Trophoblast cell (in vitro differentiated cells and primary cell): ENCODE measurements around the gene AMOTL2.

Experiments used
- DNase-seq, 2 donors: peaks; one replicate each; pipeline ENCODE4 v3.0.0-alpha.2; 2016
- H2AFZ ChIP-seq: 2 replicates; pipeline ENCODE4 v1.6.1; 2013; ENCODE audit warnings: low read length, moderate library complexity, mild to moderate bottlenecking; ENCODE audit not compliant: insufficient read depth, poor library complexity
- H2AK5ac ChIP-seq: 2 replicates; pipeline ENCODE4 v1.6.1; 2013; ENCODE audit warnings: mild to moderate bottlenecking, low read length
- H2BK120ac ChIP-seq: 2 replicates; pipeline ENCODE4 v1.6.1; 2013; ENCODE audit warnings: low read length, mild to moderate bottlenecking, moderate library complexity; ENCODE audit not compliant: insufficient read depth, poor library complexity
- H2BK12ac ChIP-seq: 2 replicates; pipeline ENCODE4 v1.6.1; 2013; ENCODE audit warnings: mild to moderate bottlenecking, low read length, moderate library complexity
- H2BK5ac ChIP-seq: 2 replicates; pipeline ENCODE4 v1.6.1; 2013; ENCODE audit warnings: low read length, low read depth, moderate library complexity, mild to moderate bottlenecking; ENCODE audit not compliant: poor library complexity
- H3K14ac ChIP-seq: 2 replicates; pipeline ENCODE4 v1.6.1; 2013; ENCODE audit warnings: mild to moderate bottlenecking, low read length
- H3K18ac ChIP-seq: 2 replicates; pipeline ENCODE4 v1.6.1; 2013; ENCODE audit warnings: mild to moderate bottlenecking, low read length
- H3K23ac ChIP-seq: 2 replicates; pipeline ENCODE4 v1.6.1; 2013; ENCODE audit warnings: low read length
- H3K27ac ChIP-seq: 2 replicates; pipeline ENCODE4 v1.5.1; 2013; ENCODE audit warnings: low read depth, mild to moderate bottlenecking, inconsistent platforms, low read length, moderate library complexity
- H3K27me3 ChIP-seq: 2 replicates; pipeline ENCODE4 v1.6.1; 2013; ENCODE audit warnings: inconsistent platforms, mild to moderate bottlenecking, low read length, moderate library complexity; ENCODE audit not compliant: insufficient read depth
- H3K36me3 ChIP-seq, 2 experiments: 1 replicate in 1 of 2; 2 replicates in 1 of 2; pipeline ENCODE4 v1.6.1; 2013; ENCODE audit warnings: low read length in 2 of 2, mild to moderate bottlenecking in 2 of 2, moderate library complexity in 1 of 2; ENCODE audit not compliant: insufficient read depth in 2 of 2, control insufficient read depth in 1 of 2
- H3K4ac ChIP-seq: 2 replicates; pipeline ENCODE4 v1.6.1; 2013; ENCODE audit warnings: low read depth, mild to moderate bottlenecking, low read length, moderate library complexity
- H3K4me1 ChIP-seq, 2 experiments: 1 replicate in 1 of 2; 2 replicates in 1 of 2; pipeline ENCODE4 v1.6.1; 2013; ENCODE audit warnings: low read length in 2 of 2, mild to moderate bottlenecking in 2 of 2, moderate library complexity in 1 of 2; ENCODE audit not compliant: insufficient read depth in 2 of 2, control insufficient read depth in 1 of 2
- H3K4me2 ChIP-seq: 2 replicates; pipeline ENCODE4 v1.6.1; 2013; ENCODE audit warnings: inconsistent platforms, mild to moderate bottlenecking, low read length, moderate library complexity
- H3K4me3 ChIP-seq: 2 replicates; pipeline ENCODE4 v1.5.1; 2013; ENCODE audit warnings: mild to moderate bottlenecking, low read depth, low read length, inconsistent platforms
- H3K79me1 ChIP-seq: one replicate; pipeline ENCODE4 v1.6.1; 2013; ENCODE audit warnings: low read length
- H3K79me2 ChIP-seq: 2 replicates; pipeline ENCODE4 v1.6.1; 2013; ENCODE audit warnings: low read length, mild to moderate bottlenecking; ENCODE audit not compliant: control insufficient read depth, insufficient read depth, poor library complexity
- H3K9ac ChIP-seq: 2 replicates; pipeline ENCODE4 v1.6.1; 2013; ENCODE audit warnings: mild to moderate bottlenecking, low read length
- H3K9me3 ChIP-seq: 2 replicates; pipeline ENCODE4 v1.6.1; 2013; ENCODE audit warnings: low read depth, mild to moderate bottlenecking, control low read depth, inconsistent platforms, low read length; ENCODE audit not compliant: insufficient read depth
- H4K12ac ChIP-seq: 2 replicates; pipeline ENCODE4 v1.6.1; 2013; ENCODE audit warnings: low read depth, mild to moderate bottlenecking, low read length, moderate library complexity
- H4K8ac ChIP-seq: 2 replicates; pipeline ENCODE4 v1.6.1; 2013; ENCODE audit warnings: low read depth, mild to moderate bottlenecking, low read length, moderate library complexity
- H4K91ac ChIP-seq: one replicate; pipeline ENCODE4 v1.6.1; 2013; ENCODE audit warnings: low read depth, mild to moderate bottlenecking, low read length, moderate library complexity
- WGBS: extraction: QIAGEN DNeasy Blood & Tissue Kit; methylation state at CpG from one replicate; pipeline ENCODE4 v1.1.7; 2013; ENCODE audit warnings: missing lambda C conversion rate; ENCODE audit not compliant: insufficient read length, insufficient coverage; ENCODE audit errors: extremely low coverage; 5-methylcytosine and 5-hydroxymethylcytosine counted together

AMOTL2 gene

GRCh38 chr3:134409041-134409440 lies 34.8 kb upstream of the AMOTL2 start:
- Histone ChIP-seq H3K4ac (no peak overlapping the region), H4K8ac (no peak overlapping the region), H3K4me2 (no peak overlapping the region), H2BK5ac (no peak overlapping the region), H2AK5ac (no peak overlapping the region), H3K9me3 (no peaks in the 10 kb centered on the region), H4K12ac (no peak overlapping the region), H3K4me1 (peaks cover 15 to 21% of the 10 kb centered on the region in 2 experiments), H3K27ac (no peak overlapping the region), H3K14ac (no peak overlapping the region), H3K79me2 (peaks cover 8% of the 10 kb centered on the region), H3K9ac (no peak overlapping the region), H2BK12ac (no peak overlapping the region), H3K27me3 (no peaks in the 10 kb centered on the region), H2AFZ (no peak overlapping the region), H3K79me1 (peaks cover 23% of the 10 kb centered on the region), H2BK120ac (no peak overlapping the region), H3K4me3 (no peak overlapping the region), H4K91ac (no peak overlapping the region), H3K36me3 (no peaks in the 10 kb centered on the region), H3K23ac (no peak overlapping the region), H3K18ac (no peak overlapping the region)
- no peak for DNase-seq
- no CpG with 5 or more reads among the region's 1 CpG for WGBS

- H3K79me1 ChIP-seq: peaks cover 23% of the 10 kb centered on the region
- peak overlapping the region; percentile 91 for H2BK5ac ChIP-seq
- H3K23ac ChIP-seq: no peak overlapping the region
- no peaks in the 10 kb centered on the region for H3K27me3 ChIP-seq
- H4K12ac ChIP-seq: peak overlapping the region; percentile 68
- H4K91ac ChIP-seq: peak overlapping the region; percentile 98
- H3K79me2 ChIP-seq: peaks cover 8% of the 10 kb centered on the region
- H2BK12ac ChIP-seq: peak overlapping the region; percentile 64
- H3K18ac ChIP-seq: peak overlapping the region; percentile 80
- DNase-seq: peak; percentile 94 to 96
- peak overlapping the region; percentile 81 for H4K8ac ChIP-seq
- H3K4me2 ChIP-seq: peak overlapping the region; percentile 79
- peaks cover 15 to 21% of the 10 kb centered on the region in 2 experiments for H3K4me1 ChIP-seq
- H2BK120ac ChIP-seq: peak overlapping the region; percentile 92
- peak overlapping the region; percentile 77 for H3K14ac ChIP-seq
- H3K27ac ChIP-seq: peak overlapping the region; percentile 95
- H3K9ac ChIP-seq: no peak overlapping the region
- peak overlapping the region; percentile 80 for H3K4ac ChIP-seq
- no CpG with 5 or more reads among the region's 6 CpGs for WGBS
- peaks cover 5% of the 10 kb centered on the region for H3K9me3 ChIP-seq
- H3K36me3 ChIP-seq: no peaks in the 10 kb centered on the region
- no peak overlapping the region for H3K4me3 ChIP-seq
- peak overlapping the region; percentile 39 for H2AK5ac ChIP-seq
- H2AFZ ChIP-seq: peak overlapping the region; percentile 80
Measured at GRCh38 chr3:134407239-134407625, 33.0 kb upstream of the AMOTL2 start.

- H3K4me2 ChIP-seq: peak overlapping the region; percentile 79
- WGBS: no CpG with 5 or more reads among the region's 64 CpGs
- H3K9ac ChIP-seq: peak overlapping the region; percentile 34
- H2BK5ac ChIP-seq: peak overlapping the region; percentile 91
- peaks cover 15 to 21% of the 10 kb centered on the region in 2 experiments for H3K4me1 ChIP-seq
- no peak for DNase-seq
- peaks cover 8% of the 10 kb centered on the region for H3K79me2 ChIP-seq
- peaks cover 7% of the 10 kb centered on the region for H3K9me3 ChIP-seq
- no peak overlapping the region for H3K23ac ChIP-seq
- peak overlapping the region; percentile 78 for H2BK12ac ChIP-seq
- peak overlapping the region; percentile 98 for H4K91ac ChIP-seq
- H3K27ac ChIP-seq: peak overlapping the region; percentile 95
- no peaks in the 10 kb centered on the region for H3K36me3 ChIP-seq
- peak overlapping the region; percentile 92 for H2BK120ac ChIP-seq
- peak overlapping the region; percentile 92 for H3K18ac ChIP-seq
- H4K12ac ChIP-seq: peak overlapping the region; percentile 68
- peaks cover 23% of the 10 kb centered on the region for H3K79me1 ChIP-seq
- peak overlapping the region; percentile 80 for H3K4ac ChIP-seq
- peak overlapping the region; percentile 51 for H3K4me3 ChIP-seq
- H3K14ac ChIP-seq: peak overlapping the region; percentile 77
- peak overlapping the region; percentile 80 for H2AFZ ChIP-seq
- H3K27me3 ChIP-seq: no peaks in the 10 kb centered on the region
- peak overlapping the region; percentile 26 for H2AK5ac ChIP-seq
- peak overlapping the region; percentile 81 for H4K8ac ChIP-seq
Measured at GRCh38 chr3:134406331-134407238, 32.3 kb upstream of the AMOTL2 start.

- H2AFZ ChIP-seq: no peak overlapping the region
- no peak overlapping the region for H3K4ac ChIP-seq
- H3K4me2 ChIP-seq: no peak overlapping the region
- no peak overlapping the region for H3K9ac ChIP-seq
- peak; percentile 30 to 72 for DNase-seq
- H2BK5ac ChIP-seq: no peak overlapping the region
- H3K27ac ChIP-seq: no peak overlapping the region
- no peak overlapping the region for H2BK120ac ChIP-seq
- H3K27me3 ChIP-seq: no peaks in the 10 kb centered on the region
- no peaks in the 10 kb centered on the region for H3K36me3 ChIP-seq
- H3K79me2 ChIP-seq: peaks cover 8% of the 10 kb centered on the region
- no peak overlapping the region for H3K4me3 ChIP-seq
- no peak overlapping the region for H3K14ac ChIP-seq
- no peak overlapping the region for H4K91ac ChIP-seq
- peaks cover 7% of the 10 kb centered on the region for H3K9me3 ChIP-seq
- no peak overlapping the region for H4K12ac ChIP-seq
- H3K18ac ChIP-seq: no peak overlapping the region
- no peak overlapping the region for H3K23ac ChIP-seq
- WGBS: no CpG with 5 or more reads among the region's 4 CpGs
- no peak overlapping the region for H2AK5ac ChIP-seq
- no peak overlapping the region for H2BK12ac ChIP-seq
- no peak overlapping the region for H4K8ac ChIP-seq
- H3K4me1 ChIP-seq: peaks cover 15 to 21% of the 10 kb centered on the region in 2 experiments
- H3K79me1 ChIP-seq: peaks cover 23% of the 10 kb centered on the region
Measured at GRCh38 chr3:134404366-134404885, 30.2 kb upstream of the AMOTL2 start.
